ENCODE results near the gene CD3E.

CD3E gene

GRCh38 chr11:118318124-118318523 lies 13.6 kb downstream of the CD3E start:
- ChIA-PET POLR2A (no interaction called here), CTCF (no interaction called here)
- TF ChIP-seq ARNT (IDR thresholded peaks at IDR 0.05) = no peak
- no peak for TF ChIP-seq CTBP1 (IDR thresholded peaks at IDR 0.05; ENCODE audit: borderline replicate concordance)
- TF ChIP-seq SUZ12 (IDR thresholded peaks at IDR 0.05) = no peak
- TF ChIP-seq HDGF (IDR thresholded peaks at IDR 0.05; ENCODE audit: borderline replicate concordance) = no peak
- no peak for TF ChIP-seq NFRKB (IDR thresholded peaks at IDR 0.05)
- no peak for TF ChIP-seq ELF4 (IDR thresholded peaks at IDR 0.05)
- no peak for TF ChIP-seq PKNOX1 (IDR thresholded peaks at IDR 0.05)
- no peak for TF ChIP-seq LEF1 (IDR thresholded peaks at IDR 0.05; ENCODE audit: borderline replicate concordance)
- TF ChIP-seq TARDBP (IDR thresholded peaks at IDR 0.05) = no peak
- no peak for TF ChIP-seq FOXK2 (IDR thresholded peaks at IDR 0.05)
- no peak for TF ChIP-seq FOXM1 (IDR thresholded peaks at IDR 0.05; ENCODE audit: borderline replicate concordance)
- no peak for TF ChIP-seq BHLHE40 (IDR thresholded peaks at IDR 0.05; ENCODE audit: borderline replicate concordance)
- no peak for TF ChIP-seq SP1 (IDR thresholded peaks at IDR 0.05)
- no peak for TF ChIP-seq L3MBTL2 (conservative IDR thresholded peaks at IDR 0.05)
- no peak for TF ChIP-seq FOXA1 (IDR thresholded peaks at IDR 0.05)
- TF ChIP-seq ZNF384 (IDR thresholded peaks at IDR 0.05) = no peak
- DNase-seq (ENCODE audit: extremely low spot score) = no peak

- CTCF ChIA-PET = no interaction called here
- DNase-seq (ENCODE audit: extremely low spot score) = no peak
- TF ChIP-seq NFRKB (IDR thresholded peaks at IDR 0.05) = no peak
- TF ChIP-seq FOXA1 (IDR thresholded peaks at IDR 0.05) = no peak
- TF ChIP-seq FOXM1 (IDR thresholded peaks at IDR 0.05; ENCODE audit: borderline replicate concordance) = no peak
- TF ChIP-seq SUZ12 (IDR thresholded peaks at IDR 0.05) = no peak
- TF ChIP-seq LEF1 (IDR thresholded peaks at IDR 0.05; ENCODE audit: borderline replicate concordance) = no peak
- no peak for TF ChIP-seq ELF4 (IDR thresholded peaks at IDR 0.05)
- no peak for TF ChIP-seq SP1 (IDR thresholded peaks at IDR 0.05)
- no peak for TF ChIP-seq CTBP1 (IDR thresholded peaks at IDR 0.05; ENCODE audit: borderline replicate concordance)
- no peak for TF ChIP-seq ZNF384 (IDR thresholded peaks at IDR 0.05)
- TF ChIP-seq TARDBP (IDR thresholded peaks at IDR 0.05) = no peak
- no peak for TF ChIP-seq L3MBTL2 (conservative IDR thresholded peaks at IDR 0.05)
- no peak for TF ChIP-seq ARNT (IDR thresholded peaks at IDR 0.05)
- no peak for TF ChIP-seq HDGF (IDR thresholded peaks at IDR 0.05; ENCODE audit: borderline replicate concordance)
- TF ChIP-seq BHLHE40 (IDR thresholded peaks at IDR 0.05; ENCODE audit: borderline replicate concordance) = no peak
- POLR2A ChIA-PET = no interaction called here
These were observed 14.2 kb downstream of the CD3E start for GRCh38 chr11:118318581-118319336.

- ChIA-PET CTCF (no interaction called here), POLR2A (no interaction called here)
- no peak for DNase-seq (ENCODE audit: extremely low spot score)
- TF ChIP-seq ZNF384 (IDR thresholded peaks at IDR 0.05) (no peak), SUZ12 (IDR thresholded peaks at IDR 0.05) (no peak), ELF4 (IDR thresholded peaks at IDR 0.05) (no peak), FOXA1 (IDR thresholded peaks at IDR 0.05) (no peak), FOXM1 (IDR thresholded peaks at IDR 0.05; ENCODE audit: borderline replicate concordance) (no peak), ARNT (IDR thresholded peaks at IDR 0.05) (no peak), LEF1 (IDR thresholded peaks at IDR 0.05; ENCODE audit: borderline replicate concordance) (no peak), HDGF (IDR thresholded peaks at IDR 0.05; ENCODE audit: borderline replicate concordance) (no peak), FOXK2 (IDR thresholded peaks at IDR 0.05) (no peak), L3MBTL2 (conservative IDR thresholded peaks at IDR 0.05) (no peak), BHLHE40 (IDR thresholded peaks at IDR 0.05; ENCODE audit: borderline replicate concordance) (no peak)
These were observed 14.8 kb downstream of the CD3E start for GRCh38 chr11:118319337-118319707.

GRCh38 chr11:118320515-118320914 lies 16.0 kb downstream of the CD3E start:
- CTCF ChIA-PET = no interaction called here
- TF ChIP-seq PKNOX1 (IDR thresholded peaks at IDR 0.05) (no peak), CTBP1 (IDR thresholded peaks at IDR 0.05; ENCODE audit: borderline replicate concordance) (no peak), LEF1 (IDR thresholded peaks at IDR 0.05; ENCODE audit: borderline replicate concordance) (no peak), HDGF (IDR thresholded peaks at IDR 0.05; ENCODE audit: borderline replicate concordance) (no peak), TARDBP (IDR thresholded peaks at IDR 0.05) (no peak), FOXK2 (IDR thresholded peaks at IDR 0.05) (no peak), FOXA1 (IDR thresholded peaks at IDR 0.05) (no peak), L3MBTL2 (conservative IDR thresholded peaks at IDR 0.05) (no peak), ARNT (IDR thresholded peaks at IDR 0.05) (no peak), NFRKB (IDR thresholded peaks at IDR 0.05) (no peak), ELF4 (IDR thresholded peaks at IDR 0.05) (no peak), SP1 (IDR thresholded peaks at IDR 0.05) (no peak)
- DNase-seq (ENCODE audit: extremely low spot score) = no peak
- POLR2A ChIA-PET = no interaction called here

GRCh38 chr11:118321386-118322082 lies 17.0 kb downstream of the CD3E start:
- POLR2A ChIA-PET = no interaction called here
- CTCF ChIA-PET = no interaction called here
- DNase-seq (ENCODE audit: extremely low spot score) = no peak
- TF ChIP-seq CTBP1 (IDR thresholded peaks at IDR 0.05; ENCODE audit: borderline replicate concordance) (no peak), L3MBTL2 (conservative IDR thresholded peaks at IDR 0.05) (no peak), ZNF384 (IDR thresholded peaks at IDR 0.05) (no peak), PKNOX1 (IDR thresholded peaks at IDR 0.05) (no peak), HDGF (IDR thresholded peaks at IDR 0.05; ENCODE audit: borderline replicate concordance) (no peak), LEF1 (IDR thresholded peaks at IDR 0.05; ENCODE audit: borderline replicate concordance) (no peak), SP1 (IDR thresholded peaks at IDR 0.05) (no peak), FOXK2 (IDR thresholded peaks at IDR 0.05) (no peak), BHLHE40 (IDR thresholded peaks at IDR 0.05; ENCODE audit: borderline replicate concordance) (no peak), FOXA1 (IDR thresholded peaks at IDR 0.05) (no peak), TARDBP (IDR thresholded peaks at IDR 0.05) (no peak), SUZ12 (IDR thresholded peaks at IDR 0.05) (no peak)

Data from HEK293T (cell line).